ENCODE data around the gene AHCY. TPM values are rescaled to one million over a fixed set of nuclear protein-coding genes. Genes with fewer than 3 reads are reported as not detected.
"Not testable (repeated sequence)": the region's sequence is repeated elsewhere in the genome, so short reads cannot be mapped to it uniquely, and the experiment has no call there.

Gene AHCY
- total and polyA plus RNA-seq, 8 donors, result 32.7 to 126 (median 90.9) TPM

GRCh38 chr20:34328928-34329677, 25.9 kb upstream of the AHCY start:
- H3K4me1 ChIP-seq, result peaks cover 0 to 5% (median 0%) of the 10 kb centered on the region in 4 donors
- no peak overlapping the region for H3K27ac ChIP-seq
- H3K27me3 ChIP-seq, result no peaks in the 10 kb centered on the region
- no peaks in the 10 kb centered on the region for H3K9me3 ChIP-seq
- H3K36me3 ChIP-seq, result no peaks in the 10 kb centered on the region
- no peak overlapping the region for H3K4me3 ChIP-seq
- 85 to 88% (median 87%) methylated on average over 9 of the region's 9 CpGs for WGBS, 5 donors
- intact Hi-C loops (cut with DNase I; ENCODE audit: low total_unique reads), result no loop called here
- TF ChIP-seq POLR2AphosphoS5 (IDR thresholded peaks at IDR 0.05), result no peak
- no peak for TF ChIP-seq EP300 (IDR thresholded peaks at IDR 0.05)
- DNase-seq, result no peak

GRCh38 chr20:34328207-34328606, 25.1 kb upstream of the AHCY start:
- H3K36me3 ChIP-seq; intact Hi-C loops (cut with DNase I; ENCODE audit: low total_unique reads); H3K4me3 ChIP-seq; H3K9me3 ChIP-seq; H3K4me1 ChIP-seq; DNase-seq; H3K27ac ChIP-seq; H3K27me3 ChIP-seq: not testable (repeated sequence)
- 91 to 96% (median 95%) methylated on average over 4 of the region's 4 CpGs for WGBS, 5 donors

GRCh38 chr20:34324541-34324940, 21.4 kb upstream of the AHCY start:
- intact Hi-C loops (cut with DNase I; ENCODE audit: low total_unique reads), result no loop called here
- Histone ChIP-seq H3K9me3 (no peaks in the 10 kb centered on the region), H3K36me3 (no peaks in the 10 kb centered on the region), H3K4me3 (no peak overlapping the region), H3K4me1 (peaks cover 9 to 15% (median 13%) of the 10 kb centered on the region in 4 donors), H3K27ac (no peak overlapping the region), H3K27me3 (no peaks in the 10 kb centered on the region)
- DNase-seq, result no peak
- no peak for TF ChIP-seq POLR2A (IDR thresholded peaks at IDR 0.05)
- no peak for TF ChIP-seq CTCF (IDR thresholded peaks at IDR 0.05)
- TF ChIP-seq EP300 (IDR thresholded peaks at IDR 0.05), result no peak
- no peak for TF ChIP-seq POLR2AphosphoS5 (IDR thresholded peaks at IDR 0.05)
- 15 to 35% (median 28%) methylated on average over 2 of the region's 2 CpGs for WGBS, 5 donors

- DNase-seq, result no peak
- 28 to 47% (median 38%) methylated on average over 9 of the region's 9 CpGs for WGBS, 5 donors
- TF ChIP-seq POLR2A (IDR thresholded peaks at IDR 0.05), result no peak
- no peak for TF ChIP-seq CTCF (IDR thresholded peaks at IDR 0.05)
- no peak for TF ChIP-seq EP300 (IDR thresholded peaks at IDR 0.05)
- no peak for TF ChIP-seq POLR2AphosphoS5 (IDR thresholded peaks at IDR 0.05)
- Histone ChIP-seq H3K4me3 (no peak overlapping the region), H3K9me3 (no peaks in the 10 kb centered on the region), H3K27me3 (no peaks in the 10 kb centered on the region), H3K36me3 (no peaks in the 10 kb centered on the region), H3K27ac (peak overlapping the region in 1 of 5 donors; percentile 3), H3K4me1 (peaks cover 9 to 25% (median 16%) of the 10 kb centered on the region in 4 donors)
- intact Hi-C loops (cut with DNase I; ENCODE audit: low total_unique reads), result no loop called here
These were observed 19.3 kb upstream of the AHCY start for GRCh38 chr20:34322267-34323105.

GRCh38 chr20:34320861-34321260, 17.7 kb upstream of the AHCY start:
- DNase-seq, result no peak
- Histone ChIP-seq H3K9me3 (no peaks in the 10 kb centered on the region), H3K27me3 (no peaks in the 10 kb centered on the region), H3K4me3 (no peak overlapping the region), H3K36me3 (no peaks in the 10 kb centered on the region), H3K27ac (no peak overlapping the region), H3K4me1 (peaks cover 9 to 25% (median 16%) of the 10 kb centered on the region in 4 donors)
- 62 to 83% (median 76%) methylated on average over 3 of the region's 3 CpGs for WGBS, 5 donors
- intact Hi-C loops (cut with DNase I; ENCODE audit: low total_unique reads), result no loop called here
- TF ChIP-seq EP300 (IDR thresholded peaks at IDR 0.05) (no peak), CTCF (IDR thresholded peaks at IDR 0.05) (no peak), POLR2AphosphoS5 (IDR thresholded peaks at IDR 0.05) (no peak), POLR2A (IDR thresholded peaks at IDR 0.05) (no peak)

Measured in stomach (tissue), 9 donors.